A549 (cell line): Measurements from ENCODE around the gene GATA6. TPM values are rescaled to one million over a fixed set of nuclear protein-coding genes. Genes with fewer than 3 reads are reported as not detected.
"Not testable (repeated sequence)": the region's sequence is repeated elsewhere in the genome, so short reads cannot be mapped to it uniquely, and the experiment has no call there.

ENCODE experiments used
- ATAC-seq, 2 experiments: fragments of 200-7000 bp in 1 of 2; fragments of >200 bp in 1 of 2; cut with Nextera tagmentation in 1 of 2; cut with Tn5 transposase in 1 of 2; 3 replicates each; pipeline versions ENCODE4 v1.8.0 to v1.9.1; 2018 to 2020; ENCODE audit warnings: mild to moderate bottlenecking in 1 of 2, moderate library complexity in 1 of 2
- CTCF ChIA-PET: fragments of 300-600 bp; sonication (Branson Sonifier 250); formaldehyde crosslinking; extraction: SDS; loops from one replicate; lab custom pipeline; 2021; ENCODE audit warnings: antibody characterized with exemption, inconsistent platforms; lab: Yijun Ruan, JAX
- POLR2A ChIA-PET: fragments of 350-600 bp; formaldehyde crosslinking; extraction: SDS; loops from one replicate; lab custom pipeline; 2021; ENCODE audit warnings: antibody characterized with exemption, inconsistent platforms; lab: Yijun Ruan, JAX
- DNase-seq, 2 experiments: peaks; one replicate each; pipeline versions ENCODE4 v3.0.0 to v3.0.0-alpha.2; 2011 to 2016; ENCODE audit warnings: low read depth in 1 of 2, low spot score in 1 of 2
- FAIRE-seq: peaks from 2 replicates; lab custom pipeline; 2011; peaks lifted over from hg19 to GRCh38; lab: Jason Lieb, UNC
- H3K27ac ChIP-seq, 2 experiments: fragments of >200 bp; sonication (Bioruptor Twin); formaldehyde crosslinking; 3 replicates each; pipeline ENCODE4 v1.5.1; 2016 to 2017
- H3K4me1 ChIP-seq: fragments of >200 bp; sonication (Bioruptor Twin); formaldehyde crosslinking; 3 replicates; pipeline ENCODE4 v1.6.1; 2016
- H3K4me2 ChIP-seq: fragments of >200 bp; sonication (Bioruptor Twin); formaldehyde crosslinking; 3 replicates; pipeline ENCODE4 v1.6.1; 2016
- H3K4me3 ChIP-seq: fragments of >200 bp; sonication (Bioruptor Twin); formaldehyde crosslinking; 3 replicates; pipeline ENCODE4 v1.5.1; 2016
- H3K9me3 ChIP-seq: fragments of >200 bp; sonication (Bioruptor Twin); formaldehyde crosslinking; 3 replicates; pipeline ENCODE4 v1.6.1; 2016
- ATOH8 ChIP-seq: fragments of 250-450 bp; sonication (Bioruptor Pico); IDR thresholded peaks from 2 replicates; pipeline ENCODE4 v1.5.0; 2020; ENCODE audit warnings: low read depth, mild to moderate bottlenecking, moderate library complexity
- BCL3 ChIP-seq: fragments of >200 bp; sonication (Bioruptor Twin); formaldehyde crosslinking; IDR thresholded peaks from 3 replicates; pipeline ENCODE4 v1.6.1; 2016
- CBX8 ChIP-seq: fragments of 200-600 bp; sonication (generic); IDR thresholded peaks from 2 replicates; pipeline ENCODE4 v1.6.1; 2016
- CHD4 ChIP-seq: fragments of 200-600 bp; sonication (generic); IDR thresholded peaks from 2 replicates; pipeline ENCODE4 v1.6.1; 2016; ENCODE audit warnings: antibody characterized with exemption, mild to moderate bottlenecking, borderline replicate concordance
- E2F6 ChIP-seq: IDR thresholded peaks from 2 replicates; pipeline ENCODE4 v1.6.1; 2012; ENCODE audit warnings: low read depth, borderline replicate concordance
- EHF ChIP-seq: fragments of 250-450 bp; sonication (Bioruptor Pico); IDR thresholded peaks from 2 replicates; pipeline ENCODE4 v1.5.0; 2020; ENCODE audit warnings: mild to moderate bottlenecking
- ESRRA ChIP-seq: fragments of 150-350 bp; IDR thresholded peaks from 2 replicates; pipeline ENCODE4 v1.6.1; 2014; ENCODE audit warnings: mild to moderate bottlenecking, low read length, borderline replicate concordance
- GATA3 ChIP-seq: IDR thresholded peaks from 2 replicates; pipeline ENCODE4 v1.6.1; 2012; ENCODE audit warnings: borderline replicate concordance
- HES2 ChIP-seq: fragments of >200 bp; sonication (Bioruptor Twin); formaldehyde crosslinking; IDR thresholded peaks from 2 replicates; pipeline ENCODE4 v1.6.1; 2016
- HOXB13 ChIP-seq: fragments of 250-450 bp; sonication (Bioruptor Pico); IDR thresholded peaks from 2 replicates; pipeline ENCODE4 v1.5.0; 2020; ENCODE audit warnings: low read depth, mild to moderate bottlenecking, moderate library complexity
- HOXB5 ChIP-seq: fragments of 250-450 bp; sonication (Bioruptor Pico); IDR thresholded peaks from 2 replicates; pipeline ENCODE4 v1.5.0; 2020; ENCODE audit warnings: mild to moderate bottlenecking, moderate library complexity
- KDM1A ChIP-seq: fragments of 200-600 bp; sonication (generic); IDR thresholded peaks from 2 replicates; pipeline ENCODE4 v1.6.1; 2016; ENCODE audit warnings: low read depth, mild to moderate bottlenecking
- MAX ChIP-seq: IDR thresholded peaks from 2 replicates; pipeline ENCODE4 v1.6.1; 2012
- MAZ ChIP-seq: fragments of 150-350 bp; IDR thresholded peaks from 2 replicates; pipeline ENCODE4 v1.6.1; 2014; ENCODE audit warnings: antibody characterized with exemption, low read depth, low read length, borderline replicate concordance
- NPAS2 ChIP-seq: fragments of 250-450 bp; sonication (Bioruptor Pico); IDR thresholded peaks from 2 replicates; pipeline ENCODE4 v1.8.0; 2022; ENCODE audit warnings: mild to moderate bottlenecking, moderate library complexity, borderline replicate concordance
- PBX3 ChIP-seq: IDR thresholded peaks from 2 replicates; pipeline ENCODE4 v1.6.1; 2012
- PHF8 ChIP-seq: fragments of 200-600 bp; sonication (generic); IDR thresholded peaks from 2 replicates; pipeline ENCODE4 v1.6.1; 2016; ENCODE audit warnings: low read depth, mild to moderate bottlenecking, antibody characterized with exemption, moderate library complexity, borderline replicate concordance
- POLR2A ChIP-seq: IDR thresholded peaks from 2 replicates; pipeline ENCODE4 v1.6.1; 2012; ENCODE audit warnings: mild to moderate bottlenecking, low read length
- POLR2AphosphoS2 ChIP-seq: conservative IDR thresholded peaks from 2 replicates; pipeline ENCODE4 v1.6.1; 2012; ENCODE audit warnings: low read length, improper control_type of control experiment, inconsistent platforms
- REST ChIP-seq: fragments of 200-600 bp; sonication (generic); IDR thresholded peaks from 2 replicates; pipeline ENCODE4 v1.6.1; 2016; ENCODE audit warnings: antibody characterized with exemption, mild to moderate bottlenecking, moderate library complexity
- RFX5 ChIP-seq: fragments of 450-650 bp; IDR thresholded peaks from 2 replicates; pipeline ENCODE4 v1.7.1; 2014; ENCODE audit warnings: antibody characterized with exemption, mild to moderate bottlenecking, moderate library complexity
- SMC3 ChIP-seq: fragments of >200 bp; sonication (Bioruptor Twin); formaldehyde crosslinking; IDR thresholded peaks from 3 replicates; pipeline ENCODE4 v1.6.1; 2018; ENCODE audit warnings: inconsistent platforms
- TP53 ChIP-seq: fragments of 250-450 bp; sonication (Bioruptor Pico); IDR thresholded peaks from 2 replicates; pipeline ENCODE4 v1.5.0; 2021; ENCODE audit warnings: mild to moderate bottlenecking, moderate library complexity
- ZC3H11A ChIP-seq: fragments of 450-650 bp; IDR thresholded peaks from 2 replicates; pipeline ENCODE4 v1.6.1; 2014; ENCODE audit warnings: antibody characterized with exemption, mild to moderate bottlenecking
- ZNF302 ChIP-seq: fragments of 250-450 bp; sonication (Bioruptor Pico); IDR thresholded peaks from 2 replicates; pipeline ENCODE4 v1.9.0; 2021; ENCODE audit warnings: inconsistent platforms, mild to moderate bottlenecking, moderate library complexity
- WGBS: methylation state at CpG from one replicate; pipeline ENCODE4 v1.1.6; 2017; ENCODE audit errors: missing lambda C conversion rate; 5-methylcytosine and 5-hydroxymethylcytosine counted together
- polyA plus RNA-seq, 4 experiments: library from polyadenylated mRNA; depleted of rRNA in 3 of 4; stranded (reverse); fragments of >200 nt; fragmentation: RNase III in 1 of 4; extraction: RNeasy Plus Mini Kit Qiagen cat#74134 plus additional on column Dnase treatment in 1 of 4; gene quantifications; 2 replicates in 3 of 4; 3 replicates in 1 of 4; pipeline ENCODE4 v1.2.3, GENCODE V29; 2011 to 2017

GATA6 gene
- polyA plus RNA-seq, 2 of the 4 experiments (the other 2 are of a cell fraction), result 1.2 to 1.3 TPM

- TF ChIP-seq POLR2AphosphoS2, result no peak
- no peak for TF ChIP-seq ATOH8
- TF ChIP-seq ZC3H11A, result no peak
- no peak for TF ChIP-seq E2F6
- TF ChIP-seq KDM1A, result no peak
- TF ChIP-seq HOXB5 (CRISPR knock-in tag), result no peak
- TF ChIP-seq GATA3, result no peak
- no peak for TF ChIP-seq ESRRA
- 93% methylated on average over 11 of the region's 11 CpGs for WGBS
- Histone ChIP-seq H3K4me3 (no peak overlapping the region), H3K27ac (no peak overlapping the region), H3K4me1 (no peaks in the 10 kb centered on the region), H3K9me3 (no peaks in the 10 kb centered on the region), H3K4me2 (no peak overlapping the region)
- DNase-seq (no peak), ATAC-seq (no peak), FAIRE-seq (no peak)
- ChIA-PET POLR2A (no interaction called here), CTCF (interaction anchor here (1.5 kb wide), 1 partner anchor 11 kb away, joined by 3 read pairs; no protein-coding TSS in a partner anchor)
These were observed 25.7 kb downstream of the GATA6 start for GRCh38 chr18:22195052-22195451.

- ATAC-seq, H3K4me3 ChIP-seq, H3K9me3 ChIP-seq, H3K4me2 ChIP-seq, H3K4me1 ChIP-seq, DNase-seq, H3K27ac ChIP-seq, FAIRE-seq: not testable (repeated sequence)
- ChIA-PET CTCF (interaction anchor here (0.7 kb wide), 1 partner anchor 642 kb away, joined by 3 read pairs; no protein-coding TSS in a partner anchor), POLR2A (interaction anchor here (0.6 kb wide), 1 partner anchor 8 kb away, joined by 3 read pairs; no protein-coding TSS in a partner anchor)
- 94% methylated on average over 4 of the region's 5 CpGs for WGBS
These were observed 27.6 kb downstream of the GATA6 start for GRCh38 chr18:22196943-22197342.

GRCh38 chr18:22197668-22198067, 28.3 kb downstream of the GATA6 start:
- no peak for ATAC-seq
- no peak for DNase-seq
- no peaks in the 10 kb centered on the region for H3K9me3 ChIP-seq
- no peak for TF ChIP-seq ZC3H11A
- TF ChIP-seq EHF, result no peak
- TF ChIP-seq NPAS2, result no peak
- no peak for TF ChIP-seq REST
- no peak for TF ChIP-seq CHD4
- TF ChIP-seq BCL3, result no peak
- TF ChIP-seq RFX5, result no peak
- no peak for TF ChIP-seq POLR2A
- no peak for TF ChIP-seq PBX3
- TF ChIP-seq TP53 (CRISPR knock-in tag), result no peak
- TF ChIP-seq HES2, result no peak
- TF ChIP-seq HOXB5 (CRISPR knock-in tag), result no peak
- no peak for TF ChIP-seq MAZ
- TF ChIP-seq MAX, result no peak
- no peak for TF ChIP-seq CBX8
- TF ChIP-seq HOXB13 (CRISPR knock-in tag), result no peak
- no peak for TF ChIP-seq PHF8
- no peak for TF ChIP-seq SMC3
- TF ChIP-seq ZNF302 (CRISPR knock-in tag), result no peak
- no peaks in the 10 kb centered on the region for H3K4me1 ChIP-seq
- no peak overlapping the region for H3K4me2 ChIP-seq
- ChIA-PET CTCF (no interaction called here), POLR2A (no interaction called here)
- FAIRE-seq, result no peak
- no peak overlapping the region for H3K4me3 ChIP-seq
- no peak overlapping the region for H3K27ac ChIP-seq
- 86% methylated on average over 2 of the region's 2 CpGs for whole genome bisulfite sequencing
